Sciatic nerve (tissue), 2 donors: ENCODE data around the gene ZNF692. TPM values are rescaled to one million over a fixed set of nuclear protein-coding genes. Genes with fewer than 3 reads are reported as not detected.
A peak's percentile ranks its signal among the peaks of the same experiment; 100 is the strongest.
"Not testable (repeated sequence)": the region's sequence is repeated elsewhere in the genome, so short reads cannot be mapped to it uniquely, and the experiment has no call there.

ENCODE experiments used
- ATAC-seq: fragments of 200-7000 bp; cut with Tn5 transposase; one replicate; pipeline ENCODE4 v1.9.1; 2020; ENCODE audit warnings: mild to moderate bottlenecking, moderate library complexity
- DNase-seq: peaks from one replicate; pipeline ENCODE4 v3.0.0-alpha.2; 2020; ENCODE audit warnings: low spot score
- intact Hi-C: fragments of 100-400 bp; cut with DNase I; formaldehyde crosslinking; loops from one replicate; pipeline ENCODE4 v1.14.2; 2022
- total RNA-seq: library from RNA; stranded (reverse); fragmentation: NEBNext Ultra II Directional; extraction: Animal tissue kit (Norgen Biotek cat#: 25700); gene quantifications from one replicate; pipeline ENCODE4 v1.2.1, GENCODE V29; 2021
- donor health status: DM: no; HTN: no; CAD: no.
- donor health status: DM: no; HTN: no; CAD: no.

Gene ZNF692
- total RNA-seq, result 46.4 TPM

DNA sequence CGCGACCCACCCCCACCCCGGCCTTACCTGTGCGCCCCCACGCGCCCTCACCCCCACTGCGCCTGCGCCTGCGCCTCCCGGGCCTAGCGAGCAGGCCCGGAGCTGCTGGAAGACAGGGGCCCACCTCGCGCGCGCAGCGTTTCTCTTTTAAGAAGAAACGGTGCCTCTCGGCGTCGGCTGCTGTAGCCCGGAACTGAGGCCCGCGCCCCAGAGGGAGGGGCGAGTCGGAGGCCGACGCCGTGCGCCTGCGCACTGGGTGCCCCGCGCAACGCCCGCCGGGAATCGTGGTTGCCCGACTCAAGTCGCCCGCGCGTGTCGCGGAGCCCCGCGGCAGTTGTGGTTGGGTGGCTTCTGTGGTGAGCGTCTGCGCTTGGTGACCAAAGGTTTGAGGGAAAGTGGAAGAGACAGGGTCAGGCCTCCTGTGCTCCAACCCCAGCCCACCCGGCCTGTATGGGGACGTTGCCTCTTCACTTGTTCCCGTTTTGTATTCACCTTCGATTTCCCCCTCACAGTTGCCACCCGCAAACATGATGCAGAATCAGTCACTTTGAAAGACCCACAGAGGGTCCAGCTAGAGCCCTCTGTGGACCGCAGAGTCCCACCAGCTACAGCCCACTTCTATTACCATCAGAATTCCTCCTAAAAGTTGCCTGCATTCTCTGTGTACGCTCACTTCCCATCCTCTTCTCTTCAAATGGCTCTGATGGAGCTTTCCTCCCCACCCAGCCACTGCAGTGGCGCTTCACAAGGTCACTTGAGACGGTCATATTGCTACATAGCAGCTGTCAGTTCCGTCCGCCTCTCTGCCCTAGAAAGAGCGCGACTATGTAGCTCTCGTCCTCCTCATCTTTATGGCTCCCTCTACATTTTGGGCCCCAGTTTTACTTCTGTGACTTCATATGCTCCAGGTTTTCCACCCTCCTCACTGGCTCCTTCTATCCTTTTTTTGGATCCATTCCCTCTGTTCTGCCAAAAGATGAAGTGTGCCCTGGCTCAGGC is at the start of gene ZNF692:
ZNF692 (minus strand) TSS at position 195 of the 999 bp plus-strand sequence. CDS start 776 bp downstream, outside the sequence.
- ATAC-seq (peak; percentile 94), DNase-seq (peak; percentile 97)
- intact Hi-C loops, result no loop called here

GRCh38 chr1:248906753-248907661 is 48.1 kb upstream of the ZNF692 start:
- DNase-seq (peak; percentile 65), ATAC-seq (no peak)
- intact Hi-C loops, result no loop called here

- DNase-seq (peak; percentile 98), ATAC-seq (peak; percentile 97)
- intact Hi-C loops, result no loop called here
Measured at GRCh38 chr1:248906009-248906752, 47.3 kb upstream of the ZNF692 start, which contains the start of gene PGBD2. Gene PGBD2 (plus strand): TSS chr1:248906235. CDS start chr1:248913863, 7,628 bp downstream.

- no peak for DNase-seq
- intact Hi-C loops, result no loop called here
- ATAC-seq, result no peak
Measured at GRCh38 chr1:248905662-248906008, 46.8 kb upstream of the ZNF692 start.

DNA sequence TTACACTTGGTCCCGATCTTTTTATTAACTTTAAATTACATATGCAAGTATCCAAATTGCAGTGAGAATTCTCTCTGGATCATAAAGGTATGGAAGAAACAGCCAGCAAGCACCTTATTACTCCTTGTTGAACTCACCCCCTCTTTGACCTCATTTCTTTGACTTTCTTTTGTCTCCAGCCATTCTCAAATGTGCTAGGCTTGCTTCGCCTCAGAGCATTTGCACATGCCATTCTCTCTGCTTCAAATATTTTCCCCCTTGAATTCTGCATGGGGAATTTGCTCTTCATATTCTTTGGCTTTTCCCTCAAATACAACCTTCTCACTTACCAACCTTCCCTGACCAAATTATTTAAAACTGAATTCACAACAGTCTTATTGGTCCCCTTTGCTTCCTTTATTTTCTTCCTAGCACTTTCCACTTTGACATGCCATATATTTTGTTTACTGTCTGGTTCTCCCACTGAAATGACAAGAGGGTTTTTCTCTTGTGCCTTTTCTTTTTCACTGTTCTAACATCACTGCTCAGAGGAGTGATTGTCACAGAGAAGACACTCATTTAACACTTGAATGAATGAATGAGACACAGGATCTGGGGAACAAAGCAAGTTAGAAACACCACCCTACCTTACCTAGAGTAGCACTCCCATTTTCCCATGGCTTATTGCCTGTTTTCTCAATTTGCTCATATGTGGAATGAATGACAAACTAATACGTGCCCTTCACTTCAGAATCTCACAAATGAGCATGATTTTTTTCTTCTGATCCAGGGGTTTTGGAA is 45.7 kb upstream of the ZNF692 start:
- DNase-seq (no peak), ATAC-seq (no peak)
- intact Hi-C loops, result no loop called here

DNA sequence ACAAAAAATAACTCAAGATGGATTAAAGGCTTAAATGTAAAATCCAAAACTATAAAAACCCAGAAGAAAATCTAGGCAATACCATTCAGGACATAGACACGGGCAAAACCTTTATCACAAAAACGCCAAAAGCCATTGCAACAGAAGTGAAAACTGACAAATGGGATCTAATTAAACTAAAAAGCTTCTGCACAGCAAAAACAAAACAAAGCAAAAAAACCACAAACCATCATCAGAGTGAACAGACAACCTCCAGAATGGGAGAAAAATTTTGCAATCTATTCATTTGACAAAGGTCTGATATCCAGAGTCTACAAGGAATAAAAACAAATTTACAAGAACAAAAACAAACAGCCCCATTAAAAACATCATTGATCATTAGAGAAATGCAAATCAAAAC is 42.7 kb upstream of the ZNF692 start:
- no peak for DNase-seq
- no peak for ATAC-seq
- intact Hi-C loops, result no loop called here

DNA sequence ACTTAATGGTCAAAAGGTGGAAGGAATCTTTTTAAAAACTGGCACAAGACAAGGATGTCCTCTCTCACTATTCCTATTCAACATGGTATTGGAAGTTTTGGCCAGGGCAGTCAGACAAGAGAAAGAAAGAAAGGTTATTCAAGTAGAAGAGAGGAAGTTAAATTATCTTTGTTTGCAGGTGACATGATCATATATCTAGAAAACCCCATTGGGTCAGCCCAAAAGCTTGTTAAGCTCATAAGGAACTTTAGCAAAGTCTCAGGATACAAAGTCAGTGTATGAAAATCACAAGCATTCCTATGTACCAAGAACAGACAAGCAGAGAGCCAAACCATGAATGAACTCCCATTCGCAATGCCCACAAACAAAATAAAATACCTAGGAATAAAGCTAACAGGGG is 41.8 kb upstream of the ZNF692 start:
- ATAC-seq, result no peak
- intact Hi-C loops, result no loop called here
- no peak for DNase-seq

DNA sequence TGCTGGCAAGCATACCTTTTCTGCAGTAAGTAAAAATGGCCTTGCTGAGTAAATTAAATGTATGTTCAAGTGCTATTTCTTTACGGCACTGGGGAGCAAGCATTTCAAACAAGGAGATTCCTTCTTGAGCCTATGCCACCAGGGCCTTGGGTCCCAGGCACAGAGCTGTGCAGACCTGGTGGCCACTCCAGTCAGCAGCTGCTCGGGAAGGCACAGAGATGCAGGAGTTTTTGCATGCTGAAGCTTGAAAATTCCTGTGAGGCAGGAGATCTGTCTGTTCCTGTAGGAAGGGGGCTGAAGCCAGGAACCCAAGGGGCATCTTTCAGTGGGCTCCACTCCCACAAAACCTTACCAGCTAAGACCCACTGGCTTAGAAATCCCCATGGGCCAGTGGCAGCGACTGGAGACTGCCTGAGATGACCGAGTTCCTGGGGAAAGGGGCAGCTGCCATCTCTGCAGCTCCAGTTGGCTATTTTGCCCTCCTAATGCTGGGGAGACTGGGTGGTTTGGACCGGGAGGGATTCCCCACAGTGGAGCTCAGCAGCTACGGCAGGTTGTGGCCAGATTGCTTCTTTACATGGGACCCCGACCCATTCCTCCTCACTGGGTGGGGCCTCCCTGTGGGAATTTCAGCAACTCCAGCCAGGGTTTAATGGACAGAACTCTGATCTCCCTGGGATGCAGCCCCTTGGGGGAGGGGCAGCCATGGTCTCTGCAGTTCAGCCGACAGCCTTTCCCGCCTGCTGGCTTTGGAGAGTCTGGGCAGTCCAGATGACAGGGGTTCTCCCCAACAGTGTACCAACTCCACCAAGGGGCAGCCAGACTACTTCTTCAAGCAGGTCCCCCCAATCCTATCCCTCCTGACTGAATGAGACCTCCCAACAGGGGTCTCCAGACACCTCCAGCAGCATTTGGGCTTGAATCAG is 38.8 kb upstream of the ZNF692 start:
- intact Hi-C loops, result no loop called here
- ATAC-seq, result no peak
- DNase-seq, result no peak

DNA sequence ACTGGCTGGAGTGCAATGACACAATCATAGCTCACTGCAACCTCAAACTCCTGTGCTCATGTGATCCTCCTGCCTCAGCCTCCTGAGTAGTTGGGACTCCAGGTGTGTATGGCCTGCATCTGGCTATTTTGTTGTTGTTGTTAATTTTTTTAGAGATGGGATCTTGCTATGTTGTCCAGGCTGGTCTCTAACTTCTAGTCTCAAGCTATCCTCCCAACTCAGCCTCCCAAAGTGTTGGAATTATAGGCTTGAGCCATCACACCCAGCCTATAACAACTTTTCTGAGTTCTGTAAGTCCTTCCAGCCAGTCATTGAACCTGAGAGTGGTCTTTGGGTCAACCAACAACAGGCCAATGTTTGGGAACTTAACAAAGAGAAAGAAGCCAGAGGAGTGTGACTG is 36.0 kb upstream of the ZNF692 start:
- no peak for DNase-seq
- intact Hi-C loops, result no loop called here
- no peak for ATAC-seq

DNA sequence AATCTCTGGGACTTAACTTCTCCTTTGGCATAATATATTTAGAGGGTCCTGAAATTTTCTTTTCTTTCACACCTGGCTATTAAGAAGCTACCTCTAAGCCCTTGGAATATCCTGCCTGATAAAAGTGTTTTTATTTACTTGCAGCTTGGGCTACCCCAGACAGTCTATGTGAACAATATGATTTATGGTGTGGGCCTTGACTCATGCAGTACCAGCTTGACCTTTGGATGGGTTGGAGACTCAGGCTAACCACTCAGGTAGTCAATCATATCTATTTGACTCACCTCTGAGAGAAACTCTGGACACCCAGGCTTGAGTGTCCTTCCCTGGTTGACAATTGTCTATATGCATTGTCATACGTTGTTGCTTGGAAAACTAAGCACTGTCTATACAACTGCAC is 33.7 kb upstream of the ZNF692 start:
- intact Hi-C loops, result no loop called here
- DNase-seq (no peak), ATAC-seq (no peak)

GRCh38 chr1:248891758-248892157 is 32.9 kb upstream of the ZNF692 start:
- DNase-seq (no peak), ATAC-seq (no peak)
- intact Hi-C loops, result no loop called here

DNA sequence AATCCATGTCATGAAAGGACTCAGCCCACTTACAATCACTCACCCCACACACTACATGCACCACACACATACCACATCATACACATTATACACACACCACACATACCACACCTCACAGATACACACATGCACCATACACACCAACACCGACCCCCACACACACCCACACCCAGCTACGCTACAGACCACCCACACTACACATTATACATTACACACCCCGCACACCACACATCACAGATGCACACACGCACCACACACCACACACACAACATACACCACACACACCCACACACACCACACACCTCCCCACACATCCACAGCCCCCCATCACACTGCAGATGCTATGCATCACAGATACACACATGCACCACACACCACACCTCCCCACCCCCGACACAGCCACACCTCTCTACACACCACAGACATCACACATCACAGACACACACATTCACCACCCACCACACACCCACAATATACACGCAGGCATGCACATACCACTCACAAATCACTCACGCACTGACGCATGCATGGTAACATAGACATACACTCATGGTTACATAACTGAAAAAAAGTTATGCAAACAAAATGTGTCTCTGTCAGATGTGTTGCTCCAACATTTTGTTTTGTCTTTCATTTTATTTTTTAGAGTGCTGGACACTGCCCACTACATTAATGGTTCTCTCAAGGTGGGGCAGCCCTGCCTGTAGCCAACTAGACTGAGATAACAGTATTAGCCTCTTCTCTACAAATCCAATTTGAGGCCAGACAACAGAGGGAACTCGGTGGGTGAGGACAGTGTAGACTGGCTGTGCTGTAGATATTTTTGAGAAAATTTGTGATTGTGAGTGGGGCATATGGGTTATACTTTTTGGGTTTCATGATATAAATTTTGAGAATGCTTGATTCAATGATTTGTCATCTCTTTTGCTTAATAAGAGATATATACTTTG is 31.9 kb upstream of the ZNF692 start:
- no peak for ATAC-seq
- intact Hi-C loops, result no loop called here
- no peak for DNase-seq

GRCh38 chr1:248889914-248890243 is 31.0 kb upstream of the ZNF692 start:
- ATAC-seq, intact Hi-C loops: not testable (repeated sequence)

GRCh38 chr1:248886237-248886895 is 27.5 kb upstream of the ZNF692 start:
- peak; percentile 65 for ATAC-seq
- DNase-seq, result no peak
- intact Hi-C loops, result no loop called here

More at GRCh38 chr1:248889914-248890243, 31.0 kb upstream of the ZNF692 start:
- DNase-seq, result not testable (repeated sequence)

DNA sequence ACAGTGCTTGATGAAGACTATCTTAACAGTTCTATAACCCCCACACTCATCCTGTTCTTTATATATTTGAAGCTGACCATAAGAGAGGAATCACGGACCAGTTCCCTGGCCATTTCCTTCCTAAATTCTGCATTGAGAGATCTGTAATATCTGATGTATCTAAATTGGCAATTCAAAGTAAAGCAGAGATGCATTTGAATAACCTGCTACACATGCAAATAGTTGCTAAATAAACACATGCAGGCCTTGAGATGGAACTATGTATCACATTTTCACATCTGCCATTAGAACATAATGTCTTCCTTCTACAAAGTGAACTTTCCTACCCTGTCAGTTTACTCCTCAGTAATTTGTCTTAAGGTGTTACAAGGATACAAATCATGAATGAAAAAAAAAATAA is 26.8 kb upstream of the ZNF692 start:
- ATAC-seq (no peak), DNase-seq (no peak)
- intact Hi-C loops, result no loop called here
